Kidney (tissue), 14 donors: ENCODE measurements around the gene GSTT2. TPM values are rescaled to one million over a fixed set of nuclear protein-coding genes. Genes with fewer than 3 reads are reported as not detected.
"Not testable (repeated sequence)": the region's sequence is repeated elsewhere in the genome, so short reads cannot be mapped to it uniquely, and the experiment has no call there.

Experiments used
- DNase-seq, 5 donors: peaks; one replicate each; pipeline ENCODE4 v3.0.0-alpha.2; 2013 to 2020
- FAIRE-seq: peaks from 2 replicates; lab custom pipeline; 2012; peaks lifted over from hg19 to GRCh38; lab: Jason Lieb, UNC
- H3K27ac ChIP-seq, 2 donors: one replicate each; pipeline ENCODE4 v1.7.0; 2013; ENCODE audit warnings: low read depth in 2 of 2, low read length in 2 of 2, inconsistent platforms in 1 of 2
- H3K27me3 ChIP-seq: one replicate; pipeline ENCODE4 v1.7.1; 2013; ENCODE audit warnings: low read length, inconsistent platforms; ENCODE audit not compliant: control insufficient read depth, insufficient read depth
- H3K36me3 ChIP-seq, 3 donors: one replicate each; pipeline versions ENCODE4 v1.7.0 to v1.7.1; 2013; ENCODE audit warnings: low read length in 3 of 3, control low read depth in 1 of 3, inconsistent platforms in 1 of 3; ENCODE audit not compliant: insufficient read depth in 3 of 3, control insufficient read depth in 2 of 3
- H3K4me1 ChIP-seq, 3 donors: one replicate each; pipeline versions ENCODE4 v1.7.0 to v1.7.1; 2013; ENCODE audit warnings: low read length in 3 of 3, inconsistent platforms in 1 of 3, low read depth in 1 of 3; ENCODE audit not compliant: control insufficient read depth in 2 of 3, insufficient read depth in 2 of 3
- H3K4me3 ChIP-seq, 3 donors: one replicate each; pipeline versions ENCODE4 v1.7.0 to v1.8.1; 2013; ENCODE audit warnings: low read length in 3 of 3, control low read depth in 1 of 3, inconsistent platforms in 1 of 3
- H3K9ac ChIP-seq, 3 donors: one replicate each; pipeline versions ENCODE4 v1.7.0 to v1.7.1; 2013; ENCODE audit warnings: low read length in 3 of 3, control low read depth in 1 of 3, inconsistent platforms in 1 of 3
- H3K9me3 ChIP-seq, 3 donors: one replicate each; pipeline versions ENCODE4 v1.7.0 to v1.7.1; 2013; ENCODE audit warnings: low read length in 3 of 3, control low read depth in 1 of 3, inconsistent platforms in 1 of 3; ENCODE audit not compliant: control insufficient read depth in 2 of 3, insufficient read depth in 1 of 3
- CTCF ChIP-seq: IDR thresholded peaks from 3 replicates; pipeline ENCODE4 v1.5.1; 2012; ENCODE audit warnings: mild to moderate bottlenecking, moderate library complexity, borderline replicate concordance; ENCODE audit not compliant: insufficient read depth; ENCODE audit errors: extremely low read depth
- intact Hi-C: fragments of 100-400 bp; cut with DNase I; formaldehyde crosslinking; loops from one replicate; pipeline ENCODE4 v1.11.1; 2022
- polyA plus RNA-seq: library from polyadenylated mRNA; stranded (reverse); fragments of 350-450 nt; fragmentation: Illumina TruSeq; extraction: RNeasy Lipid Tissue Mini Kit (QIAGEN cat#74804); gene quantifications from one replicate; pipeline ENCODE4 v1.2.3, GENCODE V29; 2014; ENCODE audit warnings: low read depth, low replicate concordance; ENCODE audit not compliant: insufficient read depth
- total RNA-seq: library from RNA; stranded (reverse); fragmentation: NEBNext Ultra II Directional; extraction: Animal tissue kit (Norgen Biotek cat#: 25700); gene quantifications from one replicate; pipeline ENCODE4 v1.2.1, GENCODE V29; 2021
- donor health status: control.
- donor health status: control.
- donor health status: control.
- donor health status: control.
- donor health status: control.
- donor health status: DM: yes; HTN: yes; CAD: no.
- donor health status: Normal renal cell carcinoma (clear cell type).

The GSTT2 gene
- total and polyA plus RNA-seq, 2 donors from 2014 or later, result 1.3 to 2.4 TPM

- H3K9ac ChIP-seq, H3K4me3 ChIP-seq: not testable (repeated sequence)
These were observed 633 bp downstream of the GSTT2 start for GRCh38 chr22:23980567-23980966.

GRCh38 chr22:23984430-23984829 is 4.5 kb downstream of the GSTT2 start:
- DNase-seq (peak in 2 of 5 donors; percentile 10 to 12), FAIRE-seq (no peak)
- H3K9ac ChIP-seq, result no peak overlapping the region
- H3K36me3 ChIP-seq, result no peaks in the 10 kb centered on the region
- TF ChIP-seq CTCF, result peak; percentile 80
- H3K9me3 ChIP-seq, result no peaks in the 10 kb centered on the region
- no peak overlapping the region for H3K4me3 ChIP-seq
- intact Hi-C loops, result no loop called here
- H3K27me3 ChIP-seq, result no peaks in the 10 kb centered on the region
- no peak overlapping the region for H3K27ac ChIP-seq
- no peaks in the 10 kb centered on the region for H3K4me1 ChIP-seq

More at GRCh38 chr22:23980567-23980966, 633 bp downstream of the GSTT2 start:
- FAIRE-seq, H3K27me3 ChIP-seq, H3K9me3 ChIP-seq, DNase-seq, H3K27ac ChIP-seq, intact Hi-C loops, H3K36me3 ChIP-seq, H3K4me1 ChIP-seq: not testable (repeated sequence)

- H3K9me3 ChIP-seq, H3K9ac ChIP-seq, FAIRE-seq, H3K27ac ChIP-seq, intact Hi-C loops, DNase-seq, H3K36me3 ChIP-seq, H3K27me3 ChIP-seq, H3K4me1 ChIP-seq, H3K4me3 ChIP-seq: not testable (repeated sequence)
These were observed 6.2 kb downstream of the GSTT2 start for GRCh38 chr22:23986089-23986488.

GRCh38 chr22:23986538-23987178 is 6.7 kb downstream of the GSTT2 start:
- H3K36me3 ChIP-seq, H3K27me3 ChIP-seq, H3K9ac ChIP-seq, FAIRE-seq, H3K4me3 ChIP-seq, H3K4me1 ChIP-seq, H3K9me3 ChIP-seq, DNase-seq, intact Hi-C loops, H3K27ac ChIP-seq: not testable (repeated sequence)

- DNase-seq, H3K9me3 ChIP-seq, H3K27ac ChIP-seq, intact Hi-C loops, H3K9ac ChIP-seq, H3K36me3 ChIP-seq, H3K4me3 ChIP-seq, H3K27me3 ChIP-seq, FAIRE-seq, H3K4me1 ChIP-seq: not testable (repeated sequence)
These were observed 9.8 kb downstream of the GSTT2 start for GRCh38 chr22:23989583-23990244.

GRCh38 chr22:23993080-23993479 is 13.1 kb downstream of the GSTT2 start:
- H3K4me3 ChIP-seq, H3K4me1 ChIP-seq, H3K27me3 ChIP-seq, H3K36me3 ChIP-seq, intact Hi-C loops, FAIRE-seq, H3K27ac ChIP-seq, H3K9ac ChIP-seq, H3K9me3 ChIP-seq, DNase-seq: not testable (repeated sequence)

GRCh38 chr22:23993581-23994177 is 13.7 kb downstream of the GSTT2 start:
- H3K4me3 ChIP-seq, H3K27me3 ChIP-seq, H3K27ac ChIP-seq, FAIRE-seq, H3K9ac ChIP-seq, H3K36me3 ChIP-seq, H3K4me1 ChIP-seq, H3K9me3 ChIP-seq, DNase-seq, intact Hi-C loops: not testable (repeated sequence)
